ENCODE measurements around the gene GPHN.

The GPHN gene

DNA sequence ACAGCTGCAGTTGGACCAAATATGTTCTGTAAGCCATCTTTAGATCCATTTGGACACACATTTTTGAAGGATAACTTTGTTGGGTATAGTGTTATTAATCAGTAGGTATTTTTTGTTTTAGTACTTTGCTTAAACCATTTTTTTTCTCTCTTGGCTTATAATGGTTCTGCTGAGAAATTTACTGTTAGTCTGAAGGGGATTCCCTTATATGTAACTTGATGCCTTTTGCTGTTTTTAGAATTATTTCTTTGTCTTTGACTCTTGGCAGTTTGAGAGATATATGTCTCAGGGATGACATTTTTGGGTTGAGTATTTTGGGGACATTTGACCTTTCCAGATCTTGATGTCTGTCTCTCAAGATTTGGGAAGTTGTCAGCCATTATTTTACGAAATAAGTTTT, 169.8 kb downstream of the GPHN start:
- peaks cover 0 to 5% (median 0%) of the 10 kb centered on the region in 3 donors for H3K36me3 ChIP-seq
- no peak overlapping the region for H3K27ac ChIP-seq
- peaks cover 6 to 43% (median 10%) of the 10 kb centered on the region in 3 donors for H3K9me3 ChIP-seq
- H3K27me3 ChIP-seq, result no peaks in the 10 kb centered on the region
- H3K4me3 ChIP-seq, result no peak overlapping the region
- TF ChIP-seq, protein P1, sequence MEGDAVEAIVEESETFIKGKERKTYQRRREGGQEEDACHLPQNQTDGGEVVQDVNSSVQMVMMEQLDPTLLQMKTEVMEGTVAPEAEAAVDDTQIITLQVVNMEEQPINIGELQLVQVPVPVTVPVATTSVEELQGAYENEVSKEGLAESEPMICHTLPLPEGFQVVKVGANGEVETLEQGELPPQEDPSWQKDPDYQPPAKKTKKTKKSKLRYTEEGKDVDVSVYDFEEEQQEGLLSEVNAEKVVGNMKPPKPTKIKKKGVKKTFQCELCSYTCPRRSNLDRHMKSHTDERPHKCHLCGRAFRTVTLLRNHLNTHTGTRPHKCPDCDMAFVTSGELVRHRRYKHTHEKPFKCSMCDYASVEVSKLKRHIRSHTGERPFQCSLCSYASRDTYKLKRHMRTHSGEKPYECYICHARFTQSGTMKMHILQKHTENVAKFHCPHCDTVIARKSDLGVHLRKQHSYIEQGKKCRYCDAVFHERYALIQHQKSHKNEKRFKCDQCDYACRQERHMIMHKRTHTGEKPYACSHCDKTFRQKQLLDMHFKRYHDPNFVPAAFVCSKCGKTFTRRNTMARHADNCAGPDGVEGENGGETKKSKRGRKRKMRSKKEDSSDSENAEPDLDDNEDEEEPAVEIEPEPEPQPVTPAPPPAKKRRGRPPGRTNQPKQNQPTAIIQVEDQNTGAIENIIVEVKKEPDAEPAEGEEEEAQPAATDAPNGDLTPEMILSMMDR (IDR thresholded peaks at IDR 0.05), result no peak
- no peaks in the 10 kb centered on the region for H3K4me1 ChIP-seq
- intact Hi-C loops (cut with DNase I; ENCODE audit: low total_unique reads), result no loop called here
- no peak for DNase-seq

- H3K9me3 ChIP-seq, result peaks cover 6 to 34% (median 10%) of the 10 kb centered on the region in 3 donors
- H3K4me1 ChIP-seq, result no peaks in the 10 kb centered on the region
- H3K27ac ChIP-seq, result no peak overlapping the region
- TF ChIP-seq, protein P1 (IDR thresholded peaks at IDR 0.05), result no peak
- peaks cover 0 to 5% (median 0%) of the 10 kb centered on the region in 3 donors for H3K36me3 ChIP-seq
- no peak overlapping the region for H3K4me3 ChIP-seq
- intact Hi-C loops (cut with DNase I; ENCODE audit: low total_unique reads), result no loop called here
- DNase-seq, result no peak
- no peaks in the 10 kb centered on the region for H3K27me3 ChIP-seq
These were observed 172.3 kb downstream of the GPHN start for GRCh38 chr14:66680216-66680615.

DNA sequence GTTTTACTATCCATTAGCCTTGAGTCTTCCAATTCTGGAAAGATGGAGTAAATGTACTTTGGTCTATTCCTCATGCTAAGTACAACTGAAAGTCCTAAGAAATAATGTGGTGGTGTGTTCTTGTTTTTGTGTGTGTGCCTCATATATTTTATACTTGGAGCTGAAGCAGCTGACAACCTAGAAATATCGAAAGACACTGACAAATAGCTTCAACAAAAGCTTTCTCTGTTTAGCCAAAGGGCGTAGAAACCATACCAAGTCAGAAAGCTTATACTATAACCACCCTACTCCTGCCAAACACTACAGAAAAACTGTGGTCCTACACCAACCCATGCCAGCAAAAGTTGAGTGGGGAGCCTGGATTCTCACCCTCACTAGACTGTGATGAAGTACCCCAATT, 188.4 kb downstream of the GPHN start:
- TF ChIP-seq, protein P1 (IDR thresholded peaks at IDR 0.05), result no peak
- no peaks in the 10 kb centered on the region for H3K9me3 ChIP-seq
- no peaks in the 10 kb centered on the region for H3K27me3 ChIP-seq
- no peaks in the 10 kb centered on the region for H3K36me3 ChIP-seq
- H3K4me3 ChIP-seq, result no peak overlapping the region
- DNase-seq, result no peak
- no peaks in the 10 kb centered on the region for H3K4me1 ChIP-seq
- H3K27ac ChIP-seq, result no peak overlapping the region
- intact Hi-C loops (cut with DNase I; ENCODE audit: low total_unique reads), result no loop called here

- H3K4me3 ChIP-seq, result no peak overlapping the region
These were observed 190.6 kb downstream of the GPHN start for GRCh38 chr14:66698503-66698902.

GRCh38 chr14:66701813-66702212, 193.9 kb downstream of the GPHN start:
- Histone ChIP-seq H3K4me1 (no peaks in the 10 kb centered on the region), H3K27me3 (no peaks in the 10 kb centered on the region), H3K9me3 (peaks cover 0 to 17% (median 10%) of the 10 kb centered on the region in 3 donors), H3K4me3 (no peak overlapping the region), H3K36me3 (no peaks in the 10 kb centered on the region), H3K27ac (no peak overlapping the region)
- no peak for DNase-seq
- TF ChIP-seq, protein P1 (IDR thresholded peaks at IDR 0.05), result no peak
- intact Hi-C loops (cut with DNase I; ENCODE audit: low total_unique reads), result no loop called here

More at GRCh38 chr14:66698503-66698902, 190.6 kb downstream of the GPHN start:
- Histone ChIP-seq H3K36me3 (no peaks in the 10 kb centered on the region), H3K27me3 (no peaks in the 10 kb centered on the region), H3K9me3 (no peaks in the 10 kb centered on the region), H3K27ac (no peak overlapping the region), H3K4me1 (no peaks in the 10 kb centered on the region)
- DNase-seq, result no peak
- intact Hi-C loops (cut with DNase I; ENCODE audit: low total_unique reads), result no loop called here
- TF ChIP-seq, protein P1 (IDR thresholded peaks at IDR 0.05), result no peak

- DNase-seq, result no peak
- Histone ChIP-seq H3K4me3 (no peak overlapping the region), H3K36me3 (no peaks in the 10 kb centered on the region)
These were observed 200.3 kb downstream of the GPHN start for GRCh38 chr14:66708267-66708666.

More at GRCh38 chr14:66708267-66708666, 200.3 kb downstream of the GPHN start:
- Histone ChIP-seq H3K9me3 (peaks cover 0 to 26% (median 10%) of the 10 kb centered on the region in 3 donors), H3K27me3 (no peaks in the 10 kb centered on the region), H3K27ac (no peak overlapping the region), H3K4me1 (peaks cover 0 to 12% (median 0%) of the 10 kb centered on the region in 4 donors)
- intact Hi-C loops (cut with DNase I; ENCODE audit: low total_unique reads), result no loop called here
- TF ChIP-seq, protein P1 (IDR thresholded peaks at IDR 0.05), result no peak
